SK-N-SH (cell line): Measurements from ENCODE around the gene JAM2. TPM values are rescaled to one million over a fixed set of nuclear protein-coding genes. Genes with fewer than 3 reads are reported as not detected.
A peak's percentile ranks its signal among the peaks of the same experiment; 100 is the strongest.

Experiments used
- CTCF ChIA-PET: fragments of 300-600, 350-600 bp; formaldehyde crosslinking; extraction: SDS; loops from one replicate; lab custom pipeline; 2021; lab: Yijun Ruan, JAX
- POLR2A ChIA-PET: fragments of 350-600 bp; sonication (Branson Sonifier 250); formaldehyde crosslinking; extraction: SDS; loops from one replicate; lab custom pipeline; 2020; ENCODE audit warnings: antibody characterized with exemption, inconsistent platforms; lab: Yijun Ruan, JAX
- DNase-seq: peaks from one replicate; pipeline ENCODE4 v3.0.0; 2012
- H2AFZ ChIP-seq: fragments of 200-600 bp; sonication (generic); 2 replicates; pipeline ENCODE4 v1.8.1; 2016; ENCODE audit warnings: antibody characterized with exemption, mild to moderate bottlenecking, low read depth
- H3F3A ChIP-seq: fragments of 200-600 bp; sonication (generic); replicated peaks from 2 replicates; pipeline ENCODE3; 2016; ENCODE audit warnings: antibody characterized with exemption, mild to moderate bottlenecking; ENCODE audit not compliant: insufficient read depth
- H3K27ac ChIP-seq, 2 experiments: fragments of 200-500 bp in 1 of 2; fragments of 200-600 bp in 1 of 2; sonication (Bioruptor generic) in 1 of 2; sonication (generic), shearing (Covaris generic) in 1 of 2; 2 replicates each; pipeline versions ENCODE4 v1.5.1 to v1.6.1; 2014 to 2016; ENCODE audit warnings: low read depth in 2 of 2, inconsistent platforms in 1 of 2, low read length in 1 of 2, mild to moderate bottlenecking in 1 of 2, mixed read lengths in 1 of 2
- H3K27me3 ChIP-seq: fragments of 200-600 bp; sonication (generic), shearing (Covaris generic); 2 replicates; pipeline ENCODE4 v1.6.1; 2016; ENCODE audit warnings: mixed run types; ENCODE audit not compliant: insufficient read depth
- H3K36me3 ChIP-seq, 2 experiments: fragments of 200-500 bp in 1 of 2; fragments of 200-600 bp in 1 of 2; sonication (Bioruptor generic) in 1 of 2; sonication (generic) in 1 of 2; replicated peaks in 1 of 2; 2 replicates each; pipeline versions ENCODE3 to v1.5.1; 2014 to 2016; ENCODE audit warnings: low read length in 1 of 2, mild to moderate bottlenecking in 1 of 2; ENCODE audit not compliant: insufficient read depth in 2 of 2, control insufficient read depth in 1 of 2
- H3K4me1 ChIP-seq, 2 experiments: fragments of 200-500 bp in 1 of 2; fragments of 200-600 bp in 1 of 2; sonication (Bioruptor generic) in 1 of 2; sonication (generic), shearing (Covaris generic) in 1 of 2; 2 replicates each; pipeline versions ENCODE4 v1.5.1 to v1.6.1; 2014 to 2016; ENCODE audit warnings: low read depth in 1 of 2, low read length in 1 of 2, mixed run types in 1 of 2; ENCODE audit not compliant: insufficient read depth in 2 of 2, control insufficient read depth in 1 of 2
- H3K4me2 ChIP-seq: fragments of 200-600 bp; sonication (generic), shearing (Covaris generic); 2 replicates; pipeline ENCODE4 v1.6.1; 2017; ENCODE audit warnings: mixed run types
- H3K4me3 ChIP-seq, 2 experiments: fragments of 200-500 bp in 1 of 2; fragments of 200-600 bp in 1 of 2; sonication (Bioruptor generic) in 1 of 2; sonication (generic), shearing (Covaris generic) in 1 of 2; 2 replicates each; pipeline versions ENCODE4 v1.5.1 to v1.8.1; 2014 to 2016; ENCODE audit warnings: low read depth in 2 of 2, inconsistent platforms in 1 of 2, low read length in 1 of 2, mild to moderate bottlenecking in 1 of 2, mixed read lengths in 1 of 2, moderate library complexity in 1 of 2
- H3K79me2 ChIP-seq: fragments of 200-600 bp; sonication (generic); 2 replicates; pipeline ENCODE4 v1.8.1; 2017; ENCODE audit warnings: mild to moderate bottlenecking; ENCODE audit not compliant: insufficient read depth
- H3K9ac ChIP-seq: fragments of 200-600 bp; sonication (generic); 2 replicates; pipeline ENCODE4 v1.6.1; 2017; ENCODE audit warnings: mixed run types
- H3K9me2 ChIP-seq: fragments of 200-600 bp; sonication (generic); 2 replicates; pipeline ENCODE4 v1.6.1; 2017; ENCODE audit warnings: mixed run types
- H3K9me3 ChIP-seq: fragments of 200-600 bp; sonication (generic); 2 replicates; pipeline ENCODE4 v1.6.1; 2017; ENCODE audit warnings: mixed run types, mild to moderate bottlenecking, moderate library complexity
- H4K20me1 ChIP-seq: fragments of 200-600 bp; sonication (generic); 2 replicates; pipeline ENCODE4 v1.6.1; 2017; ENCODE audit warnings: mild to moderate bottlenecking, mixed run types; ENCODE audit not compliant: insufficient read depth
- CHD2 ChIP-seq: fragments of 150-350 bp; IDR thresholded peaks from 2 replicates; pipeline ENCODE4 v1.6.1; 2018; ENCODE audit warnings: low read length; ENCODE audit not compliant: partially characterized antibody
- ELF1 ChIP-seq: IDR thresholded peaks from 2 replicates; pipeline ENCODE4 v1.4.0; 2012
- FOXM1 ChIP-seq: IDR thresholded peaks from 2 replicates; pipeline ENCODE4 v1.4.0; 2012; ENCODE audit warnings: low read depth, mild to moderate bottlenecking
- GATA2 ChIP-seq: sonication (generic); formaldehyde crosslinking; IDR thresholded peaks from 2 replicates; pipeline ENCODE4 v1.5.0; 2020; ENCODE audit warnings: mild to moderate bottlenecking, missing genetic modification reagents
- MEF2A ChIP-seq: IDR thresholded peaks from 2 replicates; pipeline ENCODE4 v1.4.0; 2012; ENCODE audit warnings: low read depth, borderline replicate concordance
- NRF1 ChIP-seq: IDR thresholded peaks from 2 replicates; pipeline ENCODE4 v1.6.1; 2012; ENCODE audit warnings: low read depth, mild to moderate bottlenecking, low read length
- POLR2AphosphoS5 ChIP-seq: IDR thresholded peaks from 2 replicates; pipeline ENCODE4 v1.6.1; 2012; ENCODE audit warnings: low read depth, low read length
- RAD21 ChIP-seq: IDR thresholded peaks from 2 replicates; pipeline ENCODE4 v1.6.1; 2012; ENCODE audit warnings: mild to moderate bottlenecking, low read length
- RCOR1 ChIP-seq: fragments of 150-350 bp; IDR thresholded peaks from 2 replicates; pipeline ENCODE4 v1.6.1; 2017; ENCODE audit warnings: antibody characterized with exemption, low read length
- RFX5 ChIP-seq: IDR thresholded peaks from 2 replicates; pipeline ENCODE4 v1.6.1; 2012; ENCODE audit warnings: mild to moderate bottlenecking, improper control_type of control experiment, low read length
- RXRA ChIP-seq: IDR thresholded peaks from 2 replicates; pipeline ENCODE4 v1.4.0; 2012; ENCODE audit warnings: low read depth, mild to moderate bottlenecking, borderline replicate concordance
- YY1 ChIP-seq: IDR thresholded peaks from 2 replicates; pipeline ENCODE4 v1.4.0; 2012; ENCODE audit warnings: low read depth, mild to moderate bottlenecking
- WGBS: methylation state at CpG from one replicate; pipeline ENCODE4 v1.1.6; 2017; ENCODE audit warnings: low lambda C conversion rate; 5-methylcytosine and 5-hydroxymethylcytosine counted together
- polyA plus RNA-seq, 3 experiments: library from polyadenylated mRNA; depleted of rRNA; stranded (reverse); fragments of >200 nt; gene quantifications; 2 replicates each; pipeline ENCODE4 v1.2.3, GENCODE V29; 2012
- TF ChIP-seq, protein P1 (sequence below): IDR thresholded peaks from 2 replicates; pipeline ENCODE4 v1.4.0; 2012; ENCODE audit warnings: low read depth, borderline replicate concordance
- TF ChIP-seq, protein P2 (sequence below): fragments of 150-350 bp; IDR thresholded peaks from 2 replicates; pipeline ENCODE4 v1.6.1; 2016; ENCODE audit warnings: mild to moderate bottlenecking, low read depth, low read length
- TF ChIP-seq, protein P3 (sequence below): fragments of 200-600 bp; sonication (generic); IDR thresholded peaks from 2 replicates; pipeline ENCODE4 v1.6.1; 2017; ENCODE audit warnings: antibody characterized with exemption, mild to moderate bottlenecking, moderate library complexity

The JAM2 gene
- polyA plus RNA-seq, 1 of the 3 experiments (the other 2 are of a cell fraction) = 8.3 TPM

DNA sequence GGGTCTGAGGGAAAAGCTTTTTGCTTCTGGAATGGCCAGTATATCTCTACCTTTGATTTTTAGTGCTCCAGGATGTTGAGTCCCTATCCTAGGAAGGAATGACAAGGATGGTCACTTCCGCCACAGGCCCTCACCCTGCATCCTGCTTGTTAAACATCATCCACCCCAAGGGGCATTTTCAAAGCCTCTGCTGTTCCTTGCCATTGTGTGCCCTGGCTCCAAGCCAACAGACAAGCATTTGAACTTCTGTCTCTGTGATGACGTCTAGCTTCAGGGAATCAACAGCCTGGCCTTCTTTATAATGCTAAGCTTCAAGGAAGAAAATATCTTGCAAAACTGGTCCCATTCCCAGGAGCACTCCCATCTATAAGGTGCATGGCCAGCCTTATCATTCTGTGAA is 12.3 kb upstream of the JAM2 start:
- H3K36me3 ChIP-seq = no peaks in the 10 kb centered on the region
- H3K9ac ChIP-seq = no peak overlapping the region
- no peaks in the 10 kb centered on the region for H4K20me1 ChIP-seq
- ChIA-PET CTCF (interaction anchor here (1.0 to 4.6 kb wide), 2 partner anchors 16 to 19 kb away, joined by 3 to 22 read pairs; no protein-coding TSS in a partner anchor), POLR2A (no interaction called here)
- peak overlapping the region in 1 of 2 experiments; percentile 28; a peak in 2 of 4 replicates for H3K27ac ChIP-seq
- H3K4me3 ChIP-seq = no peak overlapping the region
- no peak overlapping the region for H3K4me2 ChIP-seq
- H3K9me2 ChIP-seq = no peaks in the 10 kb centered on the region
- WGBS = 70% methylated on average over 2 of the region's 2 CpGs
- peaks cover 0 to 6% of the 10 kb centered on the region in 2 experiments; a peak in 2 of 4 replicates for H3K4me1 ChIP-seq
- no peak overlapping the region for H2AFZ ChIP-seq
- H3K79me2 ChIP-seq = no peaks in the 10 kb centered on the region
- TF ChIP-seq RCOR1 (no peak), RFX5 (no peak), MEF2A (no peak)
- DNase-seq = peak; percentile 33
- H3F3A ChIP-seq = no peaks in the 10 kb centered on the region
- no peaks in the 10 kb centered on the region for H3K27me3 ChIP-seq
- H3K9me3 ChIP-seq = no peaks in the 10 kb centered on the region

DNA sequence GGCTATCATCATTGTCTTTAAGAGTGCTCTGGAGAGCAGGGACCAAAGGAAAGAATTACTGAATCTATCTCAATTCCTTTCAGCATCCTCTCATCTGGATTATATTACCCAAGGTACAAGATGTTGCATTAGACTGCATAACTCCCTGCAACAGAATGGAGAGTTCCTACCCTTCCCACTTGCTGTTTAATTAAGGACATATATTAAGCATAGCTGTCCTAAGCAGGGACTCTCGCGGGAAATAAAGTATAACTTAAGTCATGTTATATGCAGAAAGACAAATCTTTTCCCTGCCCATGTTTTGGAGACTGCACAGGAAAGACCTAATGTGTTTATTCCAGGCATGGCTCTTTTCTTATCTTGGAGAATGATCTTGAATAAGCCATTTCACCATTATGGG is 6.8 kb upstream of the JAM2 start:
- Histone ChIP-seq H3K4me3 (no peak overlapping the region), H3K9me3 (no peaks in the 10 kb centered on the region), H3K4me1 (no peaks in the 10 kb centered on the region; a peak in 1 of 4 replicates), H4K20me1 (no peaks in the 10 kb centered on the region), H3K27ac (no peak overlapping the region), H3K4me2 (no peak overlapping the region), H2AFZ (no peak overlapping the region), H3K27me3 (no peaks in the 10 kb centered on the region), H3F3A (no peaks in the 10 kb centered on the region), H3K79me2 (no peaks in the 10 kb centered on the region), H3K9ac (no peak overlapping the region), H3K9me2 (no peaks in the 10 kb centered on the region), H3K36me3 (no peaks in the 10 kb centered on the region)
- no peak for DNase-seq
- whole genome bisulfite sequencing = 86% methylated on average over 2 of the region's 2 CpGs
- ChIA-PET POLR2A (no interaction called here), CTCF (interaction anchor here (1.3 kb wide), 1 partner anchor 23 kb away, joined by 3 read pairs; no protein-coding TSS in a partner anchor)
- TF ChIP-seq RAD21 = no peak
- no peak for TF ChIP-seq RXRA
- TF ChIP-seq YY1 = no peak
- TF ChIP-seq GATA2 (CRISPR knock-in tag) = 0 out of 2 replicates have a peak, but pooled peaks have one; percentile 8

DNA sequence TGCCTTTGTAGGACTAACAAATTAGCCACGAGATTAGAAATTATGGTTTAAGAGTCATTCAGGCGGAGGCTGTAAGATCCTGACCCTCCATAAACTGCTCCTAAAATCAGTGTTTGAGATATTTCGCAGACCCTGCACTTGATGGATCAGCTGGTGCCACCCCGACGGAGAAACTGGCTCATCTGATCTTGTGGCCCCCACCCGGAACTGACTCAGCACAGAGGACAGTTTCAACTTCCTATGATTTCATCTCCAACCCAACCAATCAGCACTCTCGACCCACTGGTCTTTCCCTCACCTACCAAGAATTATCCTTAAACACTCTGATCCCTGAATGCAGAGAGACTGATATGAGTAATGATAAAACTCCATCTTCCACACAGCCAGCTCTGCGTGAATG is 3.7 kb upstream of the JAM2 start:
- 82% methylated on average over 6 of the region's 8 CpGs for WGBS
- Histone ChIP-seq H3F3A (peaks cover 6% of the 10 kb centered on the region), H3K27me3 (no peaks in the 10 kb centered on the region), H3K27ac (no peak overlapping the region), H3K4me3 (no peak overlapping the region), H4K20me1 (no peaks in the 10 kb centered on the region), H3K9me2 (no peaks in the 10 kb centered on the region), H3K36me3 (no peaks in the 10 kb centered on the region), H2AFZ (no peak overlapping the region), H3K79me2 (no peaks in the 10 kb centered on the region), H3K9me3 (no peaks in the 10 kb centered on the region), H3K4me1 (peaks cover 0 to 4% of the 10 kb centered on the region in 2 experiments; a peak in 2 of 4 replicates), H3K9ac (no peak overlapping the region), H3K4me2 (no peak overlapping the region)
- ChIA-PET POLR2A (no interaction called here), CTCF (interaction anchor here (1.3 kb wide), 1 partner anchor 27 kb away, joined by 8 read pairs; no protein-coding TSS in a partner anchor)
- no peak for DNase-seq
- TF ChIP-seq ELF1 = no peak
- TF ChIP-seq, protein P1, sequence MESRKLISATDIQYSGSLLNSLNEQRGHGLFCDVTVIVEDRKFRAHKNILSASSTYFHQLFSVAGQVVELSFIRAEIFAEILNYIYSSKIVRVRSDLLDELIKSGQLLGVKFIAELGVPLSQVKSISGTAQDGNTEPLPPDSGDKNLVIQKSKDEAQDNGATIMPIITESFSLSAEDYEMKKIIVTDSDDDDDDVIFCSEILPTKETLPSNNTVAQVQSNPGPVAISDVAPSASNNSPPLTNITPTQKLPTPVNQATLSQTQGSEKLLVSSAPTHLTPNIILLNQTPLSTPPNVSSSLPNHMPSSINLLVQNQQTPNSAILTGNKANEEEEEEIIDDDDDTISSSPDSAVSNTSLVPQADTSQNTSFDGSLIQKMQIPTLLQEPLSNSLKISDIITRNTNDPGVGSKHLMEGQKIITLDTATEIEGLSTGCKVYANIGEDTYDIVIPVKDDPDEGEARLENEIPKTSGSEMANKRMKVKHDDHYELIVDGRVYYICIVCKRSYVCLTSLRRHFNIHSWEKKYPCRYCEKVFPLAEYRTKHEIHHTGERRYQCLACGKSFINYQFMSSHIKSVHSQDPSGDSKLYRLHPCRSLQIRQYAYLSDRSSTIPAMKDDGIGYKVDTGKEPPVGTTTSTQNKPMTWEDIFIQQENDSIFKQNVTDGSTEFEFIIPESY = no peak
- no peak for TF ChIP-seq FOXM1
- TF ChIP-seq, protein P2, sequence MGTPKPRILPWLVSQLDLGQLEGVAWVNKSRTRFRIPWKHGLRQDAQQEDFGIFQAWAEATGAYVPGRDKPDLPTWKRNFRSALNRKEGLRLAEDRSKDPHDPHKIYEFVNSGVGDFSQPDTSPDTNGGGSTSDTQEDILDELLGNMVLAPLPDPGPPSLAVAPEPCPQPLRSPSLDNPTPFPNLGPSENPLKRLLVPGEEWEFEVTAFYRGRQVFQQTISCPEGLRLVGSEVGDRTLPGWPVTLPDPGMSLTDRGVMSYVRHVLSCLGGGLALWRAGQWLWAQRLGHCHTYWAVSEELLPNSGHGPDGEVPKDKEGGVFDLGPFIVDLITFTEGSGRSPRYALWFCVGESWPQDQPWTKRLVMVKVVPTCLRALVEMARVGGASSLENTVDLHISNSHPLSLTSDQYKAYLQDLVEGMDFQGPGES = no peak
- TF ChIP-seq, protein P3, sequence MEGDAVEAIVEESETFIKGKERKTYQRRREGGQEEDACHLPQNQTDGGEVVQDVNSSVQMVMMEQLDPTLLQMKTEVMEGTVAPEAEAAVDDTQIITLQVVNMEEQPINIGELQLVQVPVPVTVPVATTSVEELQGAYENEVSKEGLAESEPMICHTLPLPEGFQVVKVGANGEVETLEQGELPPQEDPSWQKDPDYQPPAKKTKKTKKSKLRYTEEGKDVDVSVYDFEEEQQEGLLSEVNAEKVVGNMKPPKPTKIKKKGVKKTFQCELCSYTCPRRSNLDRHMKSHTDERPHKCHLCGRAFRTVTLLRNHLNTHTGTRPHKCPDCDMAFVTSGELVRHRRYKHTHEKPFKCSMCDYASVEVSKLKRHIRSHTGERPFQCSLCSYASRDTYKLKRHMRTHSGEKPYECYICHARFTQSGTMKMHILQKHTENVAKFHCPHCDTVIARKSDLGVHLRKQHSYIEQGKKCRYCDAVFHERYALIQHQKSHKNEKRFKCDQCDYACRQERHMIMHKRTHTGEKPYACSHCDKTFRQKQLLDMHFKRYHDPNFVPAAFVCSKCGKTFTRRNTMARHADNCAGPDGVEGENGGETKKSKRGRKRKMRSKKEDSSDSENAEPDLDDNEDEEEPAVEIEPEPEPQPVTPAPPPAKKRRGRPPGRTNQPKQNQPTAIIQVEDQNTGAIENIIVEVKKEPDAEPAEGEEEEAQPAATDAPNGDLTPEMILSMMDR = no peak
- TF ChIP-seq CHD2 = no peak
- TF ChIP-seq NRF1 = no peak
- no peak for TF ChIP-seq POLR2AphosphoS5
